HL-60 (cell line): ENCODE measurements around the gene SORCS1.

Experiments
- GABPA ChIP-seq: IDR thresholded peaks from 2 replicates; pipeline ENCODE4 v1.6.1; 2012; ENCODE audit warnings: low read depth
- POLR2AphosphoS5 ChIP-seq: IDR thresholded peaks from 2 replicates; pipeline ENCODE4 v1.6.1; 2012; ENCODE audit warnings: low read depth
- REST ChIP-seq: IDR thresholded peaks from 2 replicates; pipeline ENCODE4 v1.6.1; 2012; ENCODE audit warnings: low read depth; ENCODE audit not compliant: insufficient replicate concordance
- SPI1 ChIP-seq: IDR thresholded peaks from 2 replicates; pipeline ENCODE4 v1.6.1; 2012; ENCODE audit warnings: low read depth, mild to moderate bottlenecking, borderline replicate concordance
- TF ChIP-seq, protein P1 (sequence below): IDR thresholded peaks from one replicate; pipeline ENCODE4 v1.5.1; 2011; ENCODE audit warnings: low read length, control low read depth, inconsistent platforms; ENCODE audit not compliant: insufficient read depth

DNA sequence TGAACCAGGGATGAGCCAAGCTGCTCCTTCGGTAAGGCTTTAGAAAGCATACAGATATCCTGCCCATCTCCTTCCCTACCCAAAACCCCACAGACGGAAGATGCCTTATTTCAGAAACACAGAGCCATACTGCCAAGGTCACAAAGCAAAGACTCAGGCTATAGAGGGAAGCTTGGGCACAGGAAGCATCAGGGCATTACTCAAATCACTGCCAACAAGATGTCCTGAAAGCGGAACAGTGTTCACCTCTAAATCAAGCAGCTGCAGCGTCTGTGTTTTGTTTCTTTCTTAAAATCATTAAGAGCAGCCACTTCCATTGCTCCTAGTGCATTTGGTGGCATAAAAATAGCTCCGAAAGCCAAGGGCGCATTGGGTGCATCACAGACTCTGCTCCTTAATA, 307.3 kb downstream of the SORCS1 start:
- TF ChIP-seq, protein P1, sequence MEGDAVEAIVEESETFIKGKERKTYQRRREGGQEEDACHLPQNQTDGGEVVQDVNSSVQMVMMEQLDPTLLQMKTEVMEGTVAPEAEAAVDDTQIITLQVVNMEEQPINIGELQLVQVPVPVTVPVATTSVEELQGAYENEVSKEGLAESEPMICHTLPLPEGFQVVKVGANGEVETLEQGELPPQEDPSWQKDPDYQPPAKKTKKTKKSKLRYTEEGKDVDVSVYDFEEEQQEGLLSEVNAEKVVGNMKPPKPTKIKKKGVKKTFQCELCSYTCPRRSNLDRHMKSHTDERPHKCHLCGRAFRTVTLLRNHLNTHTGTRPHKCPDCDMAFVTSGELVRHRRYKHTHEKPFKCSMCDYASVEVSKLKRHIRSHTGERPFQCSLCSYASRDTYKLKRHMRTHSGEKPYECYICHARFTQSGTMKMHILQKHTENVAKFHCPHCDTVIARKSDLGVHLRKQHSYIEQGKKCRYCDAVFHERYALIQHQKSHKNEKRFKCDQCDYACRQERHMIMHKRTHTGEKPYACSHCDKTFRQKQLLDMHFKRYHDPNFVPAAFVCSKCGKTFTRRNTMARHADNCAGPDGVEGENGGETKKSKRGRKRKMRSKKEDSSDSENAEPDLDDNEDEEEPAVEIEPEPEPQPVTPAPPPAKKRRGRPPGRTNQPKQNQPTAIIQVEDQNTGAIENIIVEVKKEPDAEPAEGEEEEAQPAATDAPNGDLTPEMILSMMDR, result no peak
- TF ChIP-seq GABPA (no peak), POLR2AphosphoS5 (no peak), REST (no peak), SPI1 (no peak)
